ENCODE results near the gene C14orf180.
A peak's percentile ranks its signal among the peaks of the same experiment; 100 is the strongest.

The C14orf180 gene

DNA sequence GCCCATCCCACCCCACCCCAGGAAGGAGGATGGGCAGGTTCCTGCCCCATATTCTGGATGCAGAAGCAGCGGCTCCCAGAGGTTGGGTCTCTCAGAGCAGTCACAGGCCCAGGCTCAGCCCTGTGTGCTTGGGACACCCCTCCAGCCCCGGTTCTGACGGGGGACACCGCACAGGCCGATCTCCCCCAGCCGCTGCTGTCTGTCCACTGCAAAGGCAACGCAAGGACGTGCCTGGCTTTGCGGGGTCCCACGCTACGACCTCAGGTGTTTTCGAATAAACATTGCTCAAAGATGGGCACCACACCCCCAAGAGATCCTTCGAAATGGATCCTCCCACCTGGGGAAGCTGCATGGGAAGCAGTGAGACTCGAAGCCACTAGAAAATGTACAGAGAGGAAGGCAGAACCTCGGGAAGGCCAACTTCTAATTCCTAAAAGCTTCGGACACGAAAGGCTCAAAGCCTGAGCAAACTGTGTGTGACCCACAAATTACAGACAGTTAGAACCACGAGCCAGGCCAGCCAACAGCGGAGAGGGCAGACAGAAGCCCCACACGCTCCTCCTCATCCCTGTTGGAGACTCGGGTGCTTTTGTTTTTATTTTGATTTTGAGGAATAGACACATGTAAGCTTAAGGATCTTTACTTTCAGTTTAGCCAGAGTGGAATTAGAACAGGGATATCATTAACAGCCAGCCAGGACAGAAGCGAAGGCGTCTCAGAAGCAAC lies 10.8 kb downstream of the C14orf180 start:
- peaks cover 6% of the 10 kb centered on the region for H3K4me1 ChIP-seq
- no peak for DNase-seq
- H3K4me3 ChIP-seq (ENCODE audit: low read depth, low read length), result no peak overlapping the region
- no peaks in the 10 kb centered on the region for H3K36me3 ChIP-seq
- TF ChIP-seq, protein P1, sequence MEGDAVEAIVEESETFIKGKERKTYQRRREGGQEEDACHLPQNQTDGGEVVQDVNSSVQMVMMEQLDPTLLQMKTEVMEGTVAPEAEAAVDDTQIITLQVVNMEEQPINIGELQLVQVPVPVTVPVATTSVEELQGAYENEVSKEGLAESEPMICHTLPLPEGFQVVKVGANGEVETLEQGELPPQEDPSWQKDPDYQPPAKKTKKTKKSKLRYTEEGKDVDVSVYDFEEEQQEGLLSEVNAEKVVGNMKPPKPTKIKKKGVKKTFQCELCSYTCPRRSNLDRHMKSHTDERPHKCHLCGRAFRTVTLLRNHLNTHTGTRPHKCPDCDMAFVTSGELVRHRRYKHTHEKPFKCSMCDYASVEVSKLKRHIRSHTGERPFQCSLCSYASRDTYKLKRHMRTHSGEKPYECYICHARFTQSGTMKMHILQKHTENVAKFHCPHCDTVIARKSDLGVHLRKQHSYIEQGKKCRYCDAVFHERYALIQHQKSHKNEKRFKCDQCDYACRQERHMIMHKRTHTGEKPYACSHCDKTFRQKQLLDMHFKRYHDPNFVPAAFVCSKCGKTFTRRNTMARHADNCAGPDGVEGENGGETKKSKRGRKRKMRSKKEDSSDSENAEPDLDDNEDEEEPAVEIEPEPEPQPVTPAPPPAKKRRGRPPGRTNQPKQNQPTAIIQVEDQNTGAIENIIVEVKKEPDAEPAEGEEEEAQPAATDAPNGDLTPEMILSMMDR (IDR thresholded peaks at IDR 0.05; ENCODE audit: low read depth, low read length), result no peak
- H3K27me3 ChIP-seq, result no peaks in the 10 kb centered on the region
- no peaks in the 10 kb centered on the region for H3K9me3 ChIP-seq

DNA sequence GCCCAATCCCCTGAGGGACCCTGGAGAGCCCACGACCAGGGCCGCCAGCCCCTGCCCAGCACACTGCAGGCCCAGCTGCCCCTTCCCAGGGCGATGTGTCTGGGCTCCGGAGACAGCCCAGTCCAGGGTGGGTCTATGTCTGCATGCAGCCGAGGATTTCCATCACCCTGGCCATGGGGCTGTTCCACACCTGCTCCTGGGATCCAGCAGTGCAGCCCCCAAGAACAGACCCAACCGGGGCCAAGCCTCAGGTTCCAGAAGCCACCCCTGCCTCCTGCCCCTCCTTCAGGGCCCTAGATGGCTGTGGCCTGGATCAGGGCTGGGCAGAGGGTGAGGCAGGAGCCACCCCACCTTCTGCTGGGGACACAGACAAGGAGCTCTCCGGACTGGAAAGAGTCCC lies 11.5 kb downstream of the C14orf180 start:
- H3K27me3 ChIP-seq, result no peaks in the 10 kb centered on the region
- no peaks in the 10 kb centered on the region for H3K36me3 ChIP-seq
- H3K4me3 ChIP-seq (ENCODE audit: low read depth, low read length), result no peak overlapping the region
- DNase-seq, result no peak
- H3K4me1 ChIP-seq, result peaks cover 6% of the 10 kb centered on the region
- H3K9me3 ChIP-seq, result no peaks in the 10 kb centered on the region
- TF ChIP-seq, protein P1 (IDR thresholded peaks at IDR 0.05; ENCODE audit: low read depth, low read length), result no peak

DNA sequence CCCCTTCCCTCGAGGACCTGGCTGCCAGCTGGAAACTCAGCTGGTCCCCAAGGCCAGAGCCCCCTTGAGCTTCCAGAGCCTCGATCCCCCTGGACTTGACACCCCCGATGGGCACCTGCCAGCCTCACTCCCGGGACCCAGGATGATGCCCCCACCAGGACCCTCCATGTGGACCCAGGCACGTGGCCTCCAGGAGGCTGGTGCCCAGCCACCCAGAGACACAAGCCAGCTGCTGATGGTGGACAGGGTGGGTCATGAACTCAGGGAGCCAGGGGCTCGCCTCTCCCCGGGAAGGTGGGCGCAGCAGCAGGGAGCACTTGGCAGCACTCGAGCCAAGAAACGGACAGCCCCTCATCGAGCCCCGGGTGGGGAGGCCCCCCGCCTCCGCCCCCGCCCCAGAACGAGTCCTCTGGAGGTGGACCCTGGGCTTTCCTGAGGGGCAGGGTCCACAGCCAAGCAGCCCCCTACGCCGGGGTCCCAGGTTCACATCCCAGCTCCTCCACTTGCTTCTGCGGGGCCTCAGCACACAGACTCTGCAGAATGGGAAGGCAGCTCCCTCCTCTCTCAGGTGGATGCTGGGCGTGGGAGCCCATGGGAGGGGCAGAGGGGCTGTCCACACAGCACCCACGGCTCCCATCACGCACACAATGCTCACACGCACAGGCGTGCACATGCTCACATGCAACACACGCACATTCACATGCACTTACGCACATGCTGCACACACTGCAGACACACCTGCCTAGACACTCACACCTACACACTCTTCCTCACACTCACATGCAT lies 12.1 kb downstream of the C14orf180 start:
- TF ChIP-seq, protein P1 (IDR thresholded peaks at IDR 0.05; ENCODE audit: low read depth, low read length), result no peak
- H3K9me3 ChIP-seq, result no peaks in the 10 kb centered on the region
- no peaks in the 10 kb centered on the region for H3K27me3 ChIP-seq
- H3K36me3 ChIP-seq, result no peaks in the 10 kb centered on the region
- DNase-seq, result no peak
- no peak overlapping the region for H3K4me3 ChIP-seq (ENCODE audit: low read depth, low read length)
- peaks cover 6% of the 10 kb centered on the region for H3K4me1 ChIP-seq

DNA sequence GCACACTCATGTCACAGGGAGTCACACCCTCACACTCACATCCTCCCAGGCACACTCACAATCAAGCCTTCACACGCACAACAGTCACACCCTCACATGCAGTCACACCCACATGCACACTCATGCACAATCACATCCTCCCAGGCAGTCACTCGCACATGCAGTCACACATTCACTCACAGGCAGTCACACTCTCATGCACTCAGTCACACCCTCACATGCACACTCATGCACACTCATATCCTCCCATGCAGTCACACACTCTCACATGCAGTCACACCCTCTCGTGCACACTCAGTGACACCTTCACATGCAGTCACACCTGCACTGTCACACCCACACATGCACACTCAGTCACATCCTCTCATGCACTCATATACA lies 12.7 kb downstream of the C14orf180 start:
- no peaks in the 10 kb centered on the region for H3K36me3 ChIP-seq
- H3K4me3 ChIP-seq (ENCODE audit: low read depth, low read length), result no peak overlapping the region
- no peak for DNase-seq
- H3K9me3 ChIP-seq, result no peaks in the 10 kb centered on the region
- peaks cover 3% of the 10 kb centered on the region for H3K4me1 ChIP-seq
- no peaks in the 10 kb centered on the region for H3K27me3 ChIP-seq
- TF ChIP-seq, protein P1 (IDR thresholded peaks at IDR 0.05; ENCODE audit: low read depth, low read length), result no peak

DNA sequence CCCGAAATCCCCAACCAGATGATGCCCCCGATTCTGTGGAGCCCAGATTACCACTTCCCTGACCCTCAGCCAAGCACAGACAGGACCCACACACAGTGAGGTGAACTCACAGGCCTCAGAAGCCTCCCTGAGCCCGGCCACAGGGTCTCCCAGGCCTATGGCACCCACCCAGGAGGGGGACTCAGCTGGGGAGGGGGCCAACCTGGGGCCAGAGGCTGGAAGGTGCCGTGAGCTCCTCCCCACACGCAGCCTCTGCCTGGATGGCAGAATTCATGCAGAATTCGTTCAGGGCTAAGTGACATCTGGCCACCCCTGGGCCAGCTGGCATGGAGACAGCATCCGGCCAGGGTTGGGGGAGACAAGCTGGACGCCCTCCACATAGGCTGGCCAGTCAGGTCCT lies 13.2 kb downstream of the C14orf180 start:
- Histone ChIP-seq H3K36me3 (no peaks in the 10 kb centered on the region), H3K27me3 (no peaks in the 10 kb centered on the region), H3K9me3 (no peaks in the 10 kb centered on the region), H3K4me3 (ENCODE audit: low read depth, low read length) (no peak overlapping the region), H3K4me1 (no peaks in the 10 kb centered on the region)
- TF ChIP-seq, protein P1 (IDR thresholded peaks at IDR 0.05; ENCODE audit: low read depth, low read length), result no peak
- DNase-seq, result no peak

DNA sequence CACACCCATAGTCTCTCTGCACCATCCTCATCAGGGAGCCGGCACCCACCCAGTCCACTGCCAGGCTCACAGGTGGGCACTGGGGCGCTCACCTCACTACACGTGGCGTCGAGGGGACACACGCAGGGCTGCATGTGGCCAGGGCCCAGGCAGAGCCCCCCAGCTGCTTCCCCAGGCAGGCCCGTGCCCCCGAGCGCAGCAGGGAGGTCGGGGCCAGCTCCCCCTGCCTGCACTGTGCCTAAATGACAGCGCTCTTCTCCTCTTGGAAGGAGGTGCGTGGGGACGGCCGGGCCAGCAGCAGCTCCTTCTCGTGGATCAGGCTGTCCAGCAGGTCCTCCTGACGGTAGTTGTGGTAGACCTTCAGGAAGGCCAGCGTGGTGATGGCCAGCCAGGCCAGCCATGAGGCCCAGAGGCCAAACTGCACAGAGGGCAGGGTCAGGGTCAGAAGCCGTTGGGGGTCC lies 13.7 kb downstream of the C14orf180 start:
- TF ChIP-seq, protein P1 (IDR thresholded peaks at IDR 0.05; ENCODE audit: low read depth, low read length), result no peak
- Histone ChIP-seq H3K36me3 (no peaks in the 10 kb centered on the region), H3K27me3 (no peaks in the 10 kb centered on the region), H3K4me1 (no peaks in the 10 kb centered on the region), H3K9me3 (no peaks in the 10 kb centered on the region), H3K4me3 (ENCODE audit: low read depth, low read length) (no peak overlapping the region)
- DNase-seq, result peak; percentile 8

Data from BE2C (cell line).